ENCODE data around the gene CNDP2.

GRCh38 chr18:74472312-74472711 is 23.9 kb upstream of the CNDP2 start:
- TF ChIP-seq, protein P1, sequence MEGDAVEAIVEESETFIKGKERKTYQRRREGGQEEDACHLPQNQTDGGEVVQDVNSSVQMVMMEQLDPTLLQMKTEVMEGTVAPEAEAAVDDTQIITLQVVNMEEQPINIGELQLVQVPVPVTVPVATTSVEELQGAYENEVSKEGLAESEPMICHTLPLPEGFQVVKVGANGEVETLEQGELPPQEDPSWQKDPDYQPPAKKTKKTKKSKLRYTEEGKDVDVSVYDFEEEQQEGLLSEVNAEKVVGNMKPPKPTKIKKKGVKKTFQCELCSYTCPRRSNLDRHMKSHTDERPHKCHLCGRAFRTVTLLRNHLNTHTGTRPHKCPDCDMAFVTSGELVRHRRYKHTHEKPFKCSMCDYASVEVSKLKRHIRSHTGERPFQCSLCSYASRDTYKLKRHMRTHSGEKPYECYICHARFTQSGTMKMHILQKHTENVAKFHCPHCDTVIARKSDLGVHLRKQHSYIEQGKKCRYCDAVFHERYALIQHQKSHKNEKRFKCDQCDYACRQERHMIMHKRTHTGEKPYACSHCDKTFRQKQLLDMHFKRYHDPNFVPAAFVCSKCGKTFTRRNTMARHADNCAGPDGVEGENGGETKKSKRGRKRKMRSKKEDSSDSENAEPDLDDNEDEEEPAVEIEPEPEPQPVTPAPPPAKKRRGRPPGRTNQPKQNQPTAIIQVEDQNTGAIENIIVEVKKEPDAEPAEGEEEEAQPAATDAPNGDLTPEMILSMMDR (conservative IDR thresholded peaks at IDR 0.05): no peak
- no peak for TF ChIP-seq EZH2 (IDR thresholded peaks at IDR 0.05; ENCODE audit: low read depth)
